ENCODE measurements around the gene FADS2.

Gene FADS2

DNA sequence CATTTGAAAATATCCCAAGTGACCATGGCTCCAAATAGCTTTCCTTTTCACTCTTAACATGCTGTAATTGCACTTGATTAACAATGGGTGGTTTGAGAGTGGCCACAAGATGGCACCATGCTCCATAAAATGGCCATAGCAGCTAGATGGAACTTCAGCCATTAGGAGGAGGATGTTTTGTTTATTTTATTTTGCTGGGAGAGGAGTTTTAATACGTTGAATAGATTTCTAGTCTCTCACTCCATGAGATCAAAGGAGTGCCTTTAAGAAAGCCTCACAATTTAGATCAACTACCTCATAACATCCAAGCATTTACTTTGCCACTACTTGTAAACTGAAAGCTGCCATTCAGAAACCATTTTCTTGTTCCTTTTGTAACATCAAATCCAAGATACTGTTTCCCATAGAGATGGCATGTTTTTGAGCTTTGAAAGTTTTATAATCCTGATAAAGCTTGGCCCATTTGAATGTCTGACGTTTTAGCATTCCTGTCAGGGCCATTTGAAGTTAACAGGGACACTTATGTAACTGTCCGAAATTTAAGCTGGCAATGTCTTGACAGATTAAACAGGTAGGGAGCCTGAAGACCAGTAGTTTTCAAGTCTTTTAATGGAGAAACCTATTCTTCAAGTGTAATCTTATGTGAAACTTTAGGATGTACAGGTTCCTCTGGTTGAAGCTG lies 30.7 kb upstream of the FADS2 start:
- peak; percentile 65 for DNase-seq

DNA sequence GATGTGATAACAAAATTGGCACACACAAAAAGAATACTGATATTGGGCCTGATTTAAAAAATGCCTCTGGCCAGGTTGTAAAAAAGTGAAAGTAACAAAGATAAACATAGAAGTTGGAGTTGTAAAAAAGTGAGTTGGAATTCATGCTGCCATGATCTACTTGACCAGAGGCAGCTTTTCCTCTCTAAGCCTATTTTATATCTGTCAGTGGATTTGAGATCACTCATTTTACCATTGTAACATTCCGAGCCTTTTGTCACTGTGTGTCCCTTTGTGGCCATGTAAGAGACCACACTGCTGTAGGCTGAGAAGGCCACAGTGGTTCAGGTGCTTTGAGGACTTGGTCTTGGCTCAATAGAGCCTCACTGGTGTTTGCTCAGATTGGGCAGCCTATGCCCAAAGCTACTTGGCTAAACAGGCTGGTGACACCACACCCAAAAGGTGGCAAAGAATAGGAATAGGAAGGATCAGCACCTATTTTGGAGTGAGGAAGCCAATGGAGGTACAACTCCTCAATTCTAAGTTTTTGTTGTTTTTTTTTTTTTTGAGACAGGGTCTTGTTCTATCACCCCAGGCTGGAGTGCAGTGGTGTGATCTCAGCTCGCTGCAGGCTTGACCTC lies 28.3 kb upstream of the FADS2 start:
- DNase-seq = no peak

DNA sequence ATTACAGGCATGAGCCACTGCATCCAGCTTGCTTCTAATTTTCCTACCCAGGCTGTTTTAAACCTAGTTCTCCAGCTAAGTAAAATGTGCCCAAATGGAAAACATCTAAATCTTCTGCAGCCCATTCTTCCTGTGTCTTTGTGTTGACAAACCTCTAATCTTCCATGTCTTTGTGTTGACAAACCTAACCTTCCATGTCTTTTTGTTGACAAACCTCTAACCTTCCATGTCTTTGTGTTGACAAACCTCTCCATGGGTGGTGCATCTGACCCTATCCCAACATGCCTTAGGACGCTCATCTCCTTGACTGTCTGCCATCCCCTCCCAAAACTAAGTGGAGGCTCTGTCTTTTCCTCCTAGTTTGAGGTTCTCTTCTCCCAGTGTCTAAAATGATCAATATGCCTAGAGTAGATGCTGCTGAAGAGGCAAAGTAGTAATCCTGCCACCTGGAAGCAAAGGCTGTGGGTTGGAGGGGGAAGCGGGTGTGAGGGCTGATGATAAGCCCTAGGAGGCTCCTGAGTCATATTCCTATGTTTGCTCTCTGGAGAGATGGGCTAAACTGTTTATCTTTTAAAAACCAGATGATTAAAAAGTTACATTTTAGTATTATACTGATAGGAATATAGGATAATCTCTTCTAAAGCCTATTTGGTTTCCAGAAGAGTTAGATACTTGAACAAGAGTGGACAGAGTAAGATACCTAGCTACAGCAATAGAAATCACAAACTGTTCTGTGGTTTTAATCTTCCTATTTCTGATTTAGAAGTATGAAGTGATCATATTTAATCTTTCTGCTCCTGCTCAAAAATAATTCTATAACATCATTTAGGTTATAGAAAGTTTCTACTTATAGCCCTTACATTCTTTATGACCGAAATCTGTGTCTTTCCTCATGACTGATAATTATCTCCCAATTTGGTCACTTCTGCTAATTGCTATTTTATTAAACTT lies 27.5 kb upstream of the FADS2 start:
- DNase-seq = no peak

DNA sequence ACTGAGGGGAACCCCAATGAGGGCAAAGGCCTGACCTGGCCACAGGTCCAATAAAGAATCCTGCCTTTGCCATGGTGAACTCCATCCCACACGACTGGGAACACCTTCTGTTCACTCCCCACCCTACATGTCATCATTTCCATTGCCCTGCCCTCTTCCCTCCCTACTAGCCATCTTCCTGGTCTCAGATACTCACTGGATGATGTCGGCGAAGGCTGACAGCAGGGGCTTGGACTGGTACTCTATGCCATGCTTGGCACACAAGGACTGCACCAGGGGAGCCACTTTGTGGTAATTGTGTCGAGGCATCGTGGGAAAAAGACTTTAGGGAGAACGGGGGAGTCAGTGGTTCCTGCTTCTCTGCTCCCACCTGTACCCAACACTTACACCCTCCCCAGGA lies 25.5 kb upstream of the FADS2 start:
- no peak for DNase-seq

DNA sequence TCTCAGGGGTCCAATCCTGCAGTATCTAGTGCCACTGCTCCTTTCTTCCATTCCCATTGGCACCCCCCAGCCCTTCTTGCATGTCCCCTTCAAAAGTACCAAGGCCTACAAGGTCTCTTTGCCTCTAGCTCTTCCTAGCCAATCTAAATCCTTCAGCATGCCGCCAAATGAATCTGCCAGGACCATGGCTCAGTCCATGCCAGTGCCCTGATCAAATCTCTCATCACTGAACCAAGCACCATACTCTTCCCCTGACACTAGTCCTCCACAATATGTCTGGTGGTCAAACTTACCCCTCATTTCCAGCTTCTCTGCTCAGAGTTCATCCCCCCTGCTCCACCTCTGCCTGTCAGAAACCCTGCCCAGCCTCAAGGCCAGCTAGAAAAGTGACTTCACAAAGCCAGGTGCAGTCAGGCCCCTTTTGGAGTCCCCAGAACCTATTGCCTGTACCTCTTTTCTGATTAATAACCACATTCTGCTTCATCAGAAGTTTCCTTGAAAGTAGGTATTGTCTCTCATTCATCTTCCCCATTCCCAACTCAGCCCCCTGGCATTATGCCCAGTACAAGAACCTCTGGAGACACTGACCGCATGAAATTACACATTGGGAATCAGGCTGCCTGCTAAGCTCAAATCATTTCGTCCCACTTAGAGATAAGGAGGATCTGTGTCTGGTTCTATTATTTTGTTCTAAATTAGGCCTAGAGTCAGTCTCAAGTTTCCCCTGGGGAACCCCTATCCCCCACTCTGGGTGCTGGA lies 24.0 kb upstream of the FADS2 start:
- no peak for DNase-seq

DNA sequence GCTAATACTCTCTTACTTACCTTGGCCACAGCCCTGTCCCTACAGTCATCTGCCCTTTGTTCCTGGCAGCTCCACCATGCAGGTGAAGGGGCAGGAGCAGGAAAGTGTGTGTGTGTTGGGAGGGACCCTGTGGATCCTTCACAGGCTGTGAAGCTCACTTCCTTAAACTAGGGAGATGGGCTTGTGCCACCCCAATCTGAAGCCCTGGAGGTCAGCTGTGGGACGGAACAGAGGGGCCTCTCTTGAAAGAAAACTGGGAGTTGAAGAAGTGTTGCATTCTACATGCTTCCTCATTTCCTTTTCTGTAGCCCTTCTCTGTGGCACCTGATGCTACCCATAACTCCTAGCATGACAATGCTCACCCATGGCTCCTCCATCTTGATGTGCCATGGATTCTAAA lies 23.0 kb upstream of the FADS2 start:
- no peak for DNase-seq

DNA sequence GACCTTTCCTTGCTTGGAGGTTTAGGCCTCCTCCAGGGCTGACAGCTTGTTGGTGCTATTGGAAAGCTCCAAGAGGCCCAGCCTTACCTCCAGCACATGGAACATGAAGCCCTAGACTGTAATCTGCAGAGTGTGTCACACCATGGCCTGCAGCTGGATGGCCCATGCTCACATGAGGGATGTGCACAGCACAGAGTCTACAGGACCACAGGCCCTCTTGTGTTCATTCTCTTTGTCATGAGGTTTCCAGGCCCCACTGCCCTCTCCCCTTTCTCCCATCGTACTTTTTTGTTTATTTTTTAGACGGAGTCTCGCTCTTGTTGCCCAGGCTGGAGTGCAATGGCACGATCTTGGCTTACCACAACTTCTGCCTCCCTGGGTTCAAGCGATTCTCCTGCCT lies 21.3 kb upstream of the FADS2 start:
- DNase-seq = no peak

DNA sequence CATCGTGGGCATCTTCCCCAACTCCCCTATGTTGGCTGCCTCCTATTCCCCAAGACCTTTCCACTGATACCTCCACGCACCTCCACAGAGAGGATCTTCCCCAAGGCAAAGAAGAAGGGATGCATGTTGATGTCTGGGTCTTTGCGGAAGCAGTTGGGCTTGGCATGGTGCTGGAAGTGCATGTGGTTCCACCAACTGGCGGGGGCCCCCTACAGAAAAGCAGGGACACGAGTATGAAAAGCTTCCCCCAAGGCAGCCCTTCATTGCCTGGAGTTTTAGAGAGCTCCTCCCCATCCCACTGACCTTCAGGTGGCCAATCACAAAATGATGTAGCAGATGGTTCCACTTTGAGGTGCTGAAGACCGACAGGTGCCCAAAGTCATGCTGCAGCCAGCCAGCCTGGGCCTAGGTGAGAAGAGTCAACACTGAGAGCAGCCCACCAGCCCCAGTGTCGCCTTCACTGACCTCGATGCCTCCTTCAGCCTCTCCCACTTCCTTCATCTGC lies 17.4 kb upstream of the FADS2 start:
- no peak for DNase-seq

DNA sequence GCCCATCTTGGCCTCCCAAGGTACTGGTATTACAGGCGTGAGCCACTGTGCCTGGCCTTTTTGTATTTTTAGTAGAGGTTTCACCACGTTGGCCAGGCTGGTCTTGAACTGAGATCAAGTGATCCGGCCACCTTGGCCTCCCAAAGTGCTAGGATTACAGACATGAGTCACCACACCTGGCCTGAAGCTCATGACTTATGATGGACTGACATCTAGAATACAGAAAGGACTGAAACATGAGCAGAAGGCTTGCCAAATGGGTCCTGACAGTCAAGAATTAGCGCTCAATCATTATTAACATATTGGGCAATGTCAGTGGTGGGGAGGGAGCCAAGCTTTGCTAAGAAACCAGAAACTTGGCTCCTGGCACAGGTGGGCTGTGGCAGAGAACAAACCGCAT lies 16.3 kb upstream of the FADS2 start:
- no peak for DNase-seq

DNA sequence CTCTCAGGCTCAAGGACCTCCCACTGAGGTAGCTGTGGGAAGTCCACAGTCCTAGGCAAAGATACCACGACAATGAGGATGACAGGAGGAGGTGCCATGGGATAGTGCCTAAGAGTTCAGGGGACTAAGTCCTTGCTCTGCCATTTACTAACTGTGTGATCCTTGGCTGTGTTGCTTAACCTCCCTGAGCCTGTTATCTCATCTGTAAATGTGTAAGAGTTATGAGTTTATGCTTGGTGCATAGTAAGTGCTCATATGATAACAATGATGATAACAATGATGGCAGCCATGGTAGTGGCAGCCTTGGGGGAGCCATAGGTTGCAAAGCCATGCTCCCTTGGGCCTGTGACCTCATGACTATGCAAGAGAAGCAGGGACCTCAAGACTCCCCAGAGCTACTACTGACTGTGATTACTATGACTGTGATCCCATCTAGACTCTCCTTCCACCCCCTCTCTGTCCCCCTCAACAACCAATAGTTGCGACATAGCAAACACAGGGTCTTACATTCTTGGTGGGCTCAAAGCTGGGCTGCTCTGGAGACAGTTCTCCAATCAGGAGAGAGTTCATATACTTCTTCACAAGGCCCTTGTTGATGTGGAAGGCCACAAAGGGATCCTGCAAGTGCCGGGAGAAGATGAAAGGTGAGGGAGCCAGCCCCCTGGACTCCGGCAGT lies 15.2 kb upstream of the FADS2 start:
- no peak for DNase-seq

DNA sequence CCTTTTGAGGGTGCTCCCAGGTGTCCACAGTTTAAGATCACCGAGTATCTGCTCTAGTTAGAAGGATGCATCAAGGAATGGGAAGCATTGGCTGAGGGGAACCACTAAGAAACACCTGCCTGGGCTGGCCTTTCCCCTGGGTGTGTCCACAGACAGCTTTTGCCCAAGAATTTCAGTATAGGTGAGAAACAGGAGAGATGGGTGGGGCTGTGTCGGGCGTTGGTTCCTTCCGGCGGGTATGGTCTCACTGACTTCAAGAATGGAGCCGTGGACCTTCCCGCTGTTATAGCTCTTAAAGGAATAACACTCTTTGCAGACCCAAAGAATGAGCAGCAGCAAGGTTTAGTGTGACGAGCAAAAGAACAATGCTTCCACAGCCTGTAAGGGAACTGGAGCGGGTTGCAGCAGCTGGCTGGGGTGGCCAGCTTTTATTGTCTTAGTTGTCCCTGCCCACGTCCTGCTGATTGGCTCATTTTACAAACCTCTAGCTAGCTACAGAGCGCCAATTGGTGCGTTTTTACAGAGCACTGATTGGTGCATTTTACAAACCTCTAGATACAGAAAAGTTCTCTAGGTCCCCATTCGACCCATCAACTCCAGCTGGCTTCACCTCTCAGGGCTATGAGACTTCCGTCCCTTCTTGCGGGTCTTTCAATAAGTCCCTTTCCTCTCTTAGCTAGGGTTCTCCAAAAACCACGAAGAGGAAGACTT lies 13.7 kb upstream of the FADS2 start:
- peak; percentile 39 for DNase-seq

DNA sequence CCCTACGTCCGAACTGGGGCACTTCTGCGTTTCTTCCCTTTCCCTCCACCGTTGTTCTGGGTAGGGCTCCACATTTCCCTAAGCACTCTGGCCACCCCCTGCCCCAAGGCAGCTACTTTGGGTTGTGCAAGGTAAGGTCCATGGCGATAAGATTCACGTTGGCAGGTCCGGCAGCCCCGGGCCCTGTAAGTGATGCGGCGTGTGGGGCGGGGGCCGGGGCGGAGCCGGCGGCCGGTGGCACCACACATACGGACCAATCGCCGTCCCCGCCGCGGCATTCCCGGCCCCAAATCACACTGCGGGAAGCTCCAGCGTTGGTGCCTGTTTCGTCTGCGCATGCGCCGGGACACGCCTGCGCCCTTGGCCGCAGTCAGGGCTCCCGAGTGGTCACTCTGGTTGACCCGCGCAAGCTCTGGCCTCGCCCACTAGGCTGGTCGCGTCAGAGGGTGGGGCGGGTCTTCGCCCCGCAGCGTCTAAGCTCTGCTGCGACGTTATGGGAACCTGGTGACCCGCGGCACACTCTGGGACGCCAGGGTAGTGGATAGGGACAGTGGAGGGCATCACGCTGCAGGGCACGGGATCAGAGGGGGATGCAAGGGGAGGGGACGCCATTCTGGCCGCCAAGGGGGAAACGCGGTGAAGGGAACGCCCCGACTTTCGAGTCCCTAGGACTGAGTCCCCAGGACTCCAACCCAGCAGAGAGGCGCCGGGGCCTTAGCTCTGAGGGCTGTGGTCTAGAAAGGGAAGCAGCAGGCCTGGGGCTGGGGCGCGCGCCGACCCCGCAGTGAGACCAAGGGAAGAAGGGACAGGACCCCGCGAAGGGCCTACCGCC lies 12.9 kb upstream of the FADS2 start:
- DNase-seq = peak; percentile 91

DNA sequence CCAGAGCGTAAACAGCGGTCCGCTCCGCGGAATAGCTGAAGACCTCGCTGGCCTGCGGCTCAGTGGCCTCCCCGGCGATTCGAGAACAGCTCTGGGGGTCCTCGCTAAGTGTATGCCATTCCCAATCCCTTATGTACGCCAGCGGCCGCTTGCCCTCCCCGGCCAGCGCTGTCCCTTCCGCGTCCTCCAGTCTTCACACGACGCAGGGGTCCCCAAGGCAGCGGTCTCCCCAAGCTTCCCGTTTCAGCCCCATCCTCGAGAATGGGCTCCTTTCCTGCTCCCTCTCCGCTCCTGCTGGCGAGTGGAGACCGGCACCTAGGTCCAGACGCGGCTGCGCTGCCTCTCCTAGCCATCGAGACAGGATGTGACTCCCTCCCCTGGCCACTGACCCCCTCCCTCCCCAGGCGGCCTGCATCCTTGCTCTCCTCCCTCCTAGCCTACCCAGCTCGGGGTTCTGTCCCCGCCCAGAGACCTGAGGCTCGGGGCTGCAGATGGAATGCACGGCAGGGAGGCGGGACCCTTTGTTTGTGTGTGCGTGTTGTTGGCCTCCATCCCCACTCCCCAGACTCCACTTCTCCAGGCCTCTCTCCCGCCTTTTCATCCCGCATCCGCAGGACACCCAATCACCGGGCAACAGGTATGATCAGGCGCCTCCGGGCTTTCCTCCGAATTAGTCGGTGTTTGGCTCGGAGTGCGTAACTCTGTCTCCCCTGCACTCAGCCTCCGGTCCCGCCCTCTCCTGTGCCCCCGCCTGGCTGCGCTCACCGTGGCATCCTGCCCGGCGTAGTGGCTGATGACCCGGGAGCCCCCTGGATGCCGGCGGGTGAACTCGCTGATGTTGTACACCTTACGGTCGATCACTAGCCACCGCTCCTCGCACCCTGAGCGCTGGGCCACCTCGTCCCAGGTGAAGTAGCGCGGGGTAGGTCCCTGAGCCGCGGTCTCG lies 12.0 kb upstream of the FADS2 start:
- DNase-seq = peak; percentile 86

DNA sequence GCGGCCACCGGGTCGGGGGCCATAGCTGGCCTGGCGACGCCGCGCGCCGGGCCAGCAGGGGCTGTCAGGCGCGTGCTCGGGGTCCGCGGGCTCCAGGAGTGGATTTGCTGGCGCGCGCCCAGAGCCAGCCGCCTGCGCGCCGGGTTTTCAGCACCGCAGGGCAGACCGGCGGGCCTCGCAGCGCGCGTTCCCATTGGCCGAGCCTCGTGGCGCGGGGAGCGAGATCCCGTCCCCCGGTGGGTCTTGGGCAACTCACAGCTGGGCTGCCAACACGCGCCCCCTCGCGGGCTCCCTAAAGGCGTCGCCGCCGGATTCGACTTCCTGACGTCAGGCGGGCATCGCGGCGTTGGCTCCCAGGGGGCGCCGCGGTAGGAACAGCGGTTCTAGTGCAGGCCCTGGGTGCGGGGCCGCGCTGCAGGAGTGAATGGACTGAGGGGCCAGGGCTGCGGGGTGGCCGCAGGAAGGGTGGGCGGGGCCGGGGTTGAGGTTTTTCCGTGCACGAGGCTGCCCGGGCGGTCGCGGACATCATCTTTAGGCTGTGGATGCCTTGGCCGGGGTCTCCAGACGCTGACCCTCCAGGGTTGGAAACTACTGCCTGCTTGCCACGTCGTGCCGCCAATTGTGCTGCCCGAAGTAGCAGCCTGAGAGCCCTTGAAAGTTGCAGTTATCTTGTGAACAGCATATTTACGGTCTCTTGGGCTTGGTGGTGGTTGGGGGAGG lies 11.2 kb upstream of the FADS2 start, which contains the start of gene FADS1:
TSS of gene FADS1 (minus strand) at position 268 of the 720 bp plus-strand sequence. CDS start at position 194, 74 bp downstream.
- peak; percentile 99 for DNase-seq

DNA sequence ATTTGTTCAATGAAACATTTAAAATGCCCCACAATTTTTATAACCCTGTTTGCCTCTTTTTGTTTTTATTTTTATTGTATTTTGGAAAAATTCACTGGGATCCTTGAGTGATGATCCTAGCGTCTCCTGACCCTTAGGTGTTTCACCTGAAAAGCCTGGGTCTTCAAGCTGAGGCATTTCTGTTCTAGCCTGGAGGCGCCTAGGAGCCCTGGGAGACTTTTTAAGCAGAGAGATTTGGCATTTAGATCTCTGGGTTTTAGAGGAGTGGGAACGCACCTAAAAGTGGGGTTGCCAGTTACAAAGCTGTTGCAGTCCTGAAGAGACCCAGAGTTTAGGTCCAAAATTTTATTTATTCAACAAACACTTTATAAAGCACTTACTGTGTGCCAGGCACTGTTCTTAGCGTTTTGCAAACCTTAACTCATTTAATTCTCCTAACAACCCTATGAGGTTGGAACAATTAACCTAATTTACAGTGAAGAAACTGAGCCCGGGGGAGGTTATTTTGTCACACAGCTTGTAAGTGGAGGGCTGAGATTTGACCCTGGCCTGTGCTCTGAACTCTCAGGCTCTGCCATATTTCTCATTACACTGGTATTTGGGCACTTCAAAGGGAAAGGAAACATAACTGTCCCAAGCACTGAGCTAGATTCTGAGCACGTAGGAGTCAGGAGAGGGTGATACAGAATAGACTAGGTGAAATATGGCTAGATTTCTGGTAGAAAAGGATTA lies 10.5 kb upstream of the FADS2 start:
- no peak for DNase-seq

DNA sequence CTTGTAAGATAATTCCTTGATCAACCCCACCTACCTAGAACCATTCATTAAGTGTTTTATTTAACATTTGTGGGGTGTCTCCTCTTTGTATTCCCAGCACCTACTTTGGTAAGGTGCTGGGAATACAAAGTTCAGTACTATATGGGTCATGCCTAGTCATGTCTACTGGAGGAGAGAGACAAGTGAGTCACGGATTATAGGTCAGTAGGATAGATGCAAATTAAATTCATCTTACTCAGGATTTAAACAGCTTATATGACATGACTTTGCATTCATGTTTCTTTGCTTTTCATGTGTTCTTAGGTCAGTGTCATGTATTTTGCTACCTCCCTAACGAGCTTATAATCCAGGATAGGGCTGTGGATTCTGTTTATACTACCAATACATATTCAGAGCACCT lies 7.9 kb upstream of the FADS2 start:
- no peak for DNase-seq

DNA sequence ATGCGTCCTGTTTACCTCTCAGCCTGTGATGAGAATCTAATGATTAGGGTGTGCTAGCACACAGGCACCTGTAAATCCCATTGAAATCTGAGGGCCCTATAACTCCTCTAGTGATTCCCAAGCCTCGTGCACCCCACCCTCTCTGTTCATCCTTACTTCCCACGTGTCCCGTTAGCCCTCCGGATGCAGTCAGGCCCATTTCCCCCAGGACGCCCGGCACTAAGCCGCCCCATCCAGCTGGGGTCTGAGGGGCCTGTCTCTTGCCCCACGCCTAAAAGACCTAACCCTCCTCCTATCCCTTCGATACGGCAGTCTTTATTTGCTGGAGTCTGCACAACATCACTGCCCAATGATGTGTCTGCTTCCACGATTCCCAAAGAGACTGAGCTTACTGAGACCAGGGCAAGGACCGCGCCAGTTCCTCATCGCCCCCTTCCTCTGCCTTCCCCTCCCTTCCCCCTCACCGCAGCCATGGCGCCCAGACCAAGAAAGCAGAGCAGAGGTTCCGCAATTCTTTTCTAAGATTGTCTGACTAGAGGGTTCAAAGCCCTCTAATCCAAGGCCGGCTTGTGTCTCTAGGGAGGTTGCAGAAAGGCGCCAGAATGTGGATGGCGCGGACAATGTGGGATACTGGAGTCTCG lies 1.1 kb upstream of the FADS2 start:
- DNase-seq = no peak

DNA sequence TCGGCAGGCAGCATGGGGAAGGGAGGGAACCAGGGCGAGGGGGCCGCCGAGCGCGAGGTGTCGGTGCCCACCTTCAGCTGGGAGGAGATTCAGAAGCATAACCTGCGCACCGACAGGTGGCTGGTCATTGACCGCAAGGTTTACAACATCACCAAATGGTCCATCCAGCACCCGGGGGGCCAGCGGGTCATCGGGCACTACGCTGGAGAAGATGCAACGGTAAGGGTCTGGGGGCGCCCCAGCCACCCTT lies 204 bp downstream of the FADS2 start:
- DNase-seq = no peak

All from COR-L47 (cell line).